Measurements from ENCODE around the gene NELFCD. TPM values are rescaled to one million over a fixed set of nuclear protein-coding genes. Genes with fewer than 3 reads are reported as not detected.
A peak's percentile ranks its signal among the peaks of the same experiment; 100 is the strongest.

Gene NELFCD
- total RNA-seq, 6 experiments from 2014 or later: 31.1 to 41.4 (median 36.5) TPM

DNA sequence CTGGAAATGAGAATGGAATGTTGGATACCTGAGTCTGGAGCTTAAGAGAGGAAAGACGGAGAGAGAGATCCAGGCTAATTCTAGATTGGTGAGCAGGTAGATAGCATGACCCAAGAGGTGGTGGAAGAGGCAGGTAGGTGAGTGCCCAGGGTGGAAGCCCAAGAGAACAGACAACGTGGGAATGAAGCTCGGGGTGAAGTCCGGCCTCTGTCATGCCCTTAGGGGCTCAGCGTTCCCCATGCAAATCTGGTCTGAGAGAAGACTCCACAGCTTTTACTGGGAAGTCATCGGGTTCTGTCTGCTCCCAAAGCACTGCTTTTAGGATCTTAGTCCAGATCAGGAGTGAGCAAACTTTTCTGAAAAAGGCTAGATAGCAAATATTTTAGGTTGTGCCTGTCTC, 3.6 kb downstream of the NELFCD start:
- ATAC-seq (no peak), DNase-seq (peak in 1 of 3 donors; percentile 41)
- intact Hi-C loops (cut with DNase I): loop anchor here in 1 of 2 donors (5.0 kb wide), 1 partner anchor 233 kb away; no protein-coding TSS in a partner anchor
- 64% methylated on average over 4 of the region's 6 CpGs for WGBS (ENCODE audit: insufficient coverage, low coverage, low lambda C conversion rate, missing lambda C conversion rate)
- H3K4me3 ChIP-seq: no peak overlapping the region
- H3K36me3 ChIP-seq: peaks cover 0 to 37% (median 10%) of the 10 kb centered on the region in 4 donors
- H3K27me3 ChIP-seq: no peaks in the 10 kb centered on the region
- TF ChIP-seq, protein P1, sequence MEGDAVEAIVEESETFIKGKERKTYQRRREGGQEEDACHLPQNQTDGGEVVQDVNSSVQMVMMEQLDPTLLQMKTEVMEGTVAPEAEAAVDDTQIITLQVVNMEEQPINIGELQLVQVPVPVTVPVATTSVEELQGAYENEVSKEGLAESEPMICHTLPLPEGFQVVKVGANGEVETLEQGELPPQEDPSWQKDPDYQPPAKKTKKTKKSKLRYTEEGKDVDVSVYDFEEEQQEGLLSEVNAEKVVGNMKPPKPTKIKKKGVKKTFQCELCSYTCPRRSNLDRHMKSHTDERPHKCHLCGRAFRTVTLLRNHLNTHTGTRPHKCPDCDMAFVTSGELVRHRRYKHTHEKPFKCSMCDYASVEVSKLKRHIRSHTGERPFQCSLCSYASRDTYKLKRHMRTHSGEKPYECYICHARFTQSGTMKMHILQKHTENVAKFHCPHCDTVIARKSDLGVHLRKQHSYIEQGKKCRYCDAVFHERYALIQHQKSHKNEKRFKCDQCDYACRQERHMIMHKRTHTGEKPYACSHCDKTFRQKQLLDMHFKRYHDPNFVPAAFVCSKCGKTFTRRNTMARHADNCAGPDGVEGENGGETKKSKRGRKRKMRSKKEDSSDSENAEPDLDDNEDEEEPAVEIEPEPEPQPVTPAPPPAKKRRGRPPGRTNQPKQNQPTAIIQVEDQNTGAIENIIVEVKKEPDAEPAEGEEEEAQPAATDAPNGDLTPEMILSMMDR (IDR thresholded peaks at IDR 0.05): no peak
- no peak for TF ChIP-seq POLR2A (IDR thresholded peaks at IDR 0.05)
- peaks cover 0 to 31% (median 3%) of the 10 kb centered on the region in 4 donors for H3K4me1 ChIP-seq
- no peak overlapping the region for H3K27ac ChIP-seq
- no peaks in the 10 kb centered on the region for H3K9me3 ChIP-seq

- intact Hi-C loops (cut with DNase I): loop anchor here in 1 of 2 donors (5.0 kb wide), 1 partner anchor 232 kb away; no protein-coding TSS in a partner anchor
- no peak overlapping the region for H3K27ac ChIP-seq
- TF ChIP-seq, protein P1 (IDR thresholded peaks at IDR 0.05): no peak
- TF ChIP-seq POLR2A (IDR thresholded peaks at IDR 0.05): no peak
- ATAC-seq (no peak), DNase-seq (no peak)
- H3K4me3 ChIP-seq: no peak overlapping the region
- H3K4me1 ChIP-seq: peaks cover 0 to 31% (median 3%) of the 10 kb centered on the region in 4 donors
- peaks cover 0 to 46% (median 12%) of the 10 kb centered on the region in 4 donors for H3K36me3 ChIP-seq
- H3K27me3 ChIP-seq: no peaks in the 10 kb centered on the region
- no peaks in the 10 kb centered on the region for H3K9me3 ChIP-seq
- WGBS (ENCODE audit: insufficient coverage, low coverage, low lambda C conversion rate, missing lambda C conversion rate): 83% methylated on average over 5 of the region's 5 CpGs
These were observed 4.6 kb downstream of the NELFCD start for GRCh38 chr20:58985656-58986055.

- Histone ChIP-seq H3K4me1 (peaks cover 0 to 37% (median 3%) of the 10 kb centered on the region in 4 donors), H3K4me3 (no peak overlapping the region), H3K36me3 (peaks cover 0 to 54% (median 15%) of the 10 kb centered on the region in 4 donors), H3K27me3 (no peaks in the 10 kb centered on the region), H3K9me3 (no peaks in the 10 kb centered on the region), H3K27ac (no peak overlapping the region)
- DNase-seq (peak in 1 of 3 donors; percentile 16), ATAC-seq (no peak)
- intact Hi-C loops (cut with DNase I): loop anchor here in 1 of 2 donors (5.0 kb wide), 1 partner anchor 231 kb away; no protein-coding TSS in a partner anchor
- TF ChIP-seq, protein P1 (IDR thresholded peaks at IDR 0.05): no peak
- no peak for TF ChIP-seq POLR2A (IDR thresholded peaks at IDR 0.05)
- WGBS (ENCODE audit: insufficient coverage, low coverage, low lambda C conversion rate, missing lambda C conversion rate): 85% methylated on average over 7 of the region's 9 CpGs
These were observed 5.4 kb downstream of the NELFCD start for GRCh38 chr20:58986286-58986967.

GRCh38 chr20:58986968-58987517, 6.0 kb downstream of the NELFCD start:
- Histone ChIP-seq H3K27me3 (no peaks in the 10 kb centered on the region), H3K27ac (no peak overlapping the region), H3K36me3 (peaks cover 0 to 57% (median 15%) of the 10 kb centered on the region in 4 donors), H3K4me1 (peaks cover 0 to 41% (median 3%) of the 10 kb centered on the region in 4 donors), H3K4me3 (no peak overlapping the region), H3K9me3 (no peaks in the 10 kb centered on the region)
- intact Hi-C loops (cut with DNase I): loop anchor here in 1 of 2 donors (5.0 kb wide), 1 partner anchor 230 kb away; no protein-coding TSS in a partner anchor
- WGBS (ENCODE audit: insufficient coverage, low coverage, low lambda C conversion rate, missing lambda C conversion rate): 88% methylated on average over 8 of the region's 8 CpGs
- ATAC-seq (no peak), DNase-seq (peak in 1 of 3 donors; percentile 18)
- TF ChIP-seq, protein P1 (IDR thresholded peaks at IDR 0.05): no peak
- no peak for TF ChIP-seq POLR2A (IDR thresholded peaks at IDR 0.05)
